ENCODE results near the gene CDK4. TPM values are rescaled to one million over a fixed set of nuclear protein-coding genes. Genes with fewer than 3 reads are reported as not detected.

The CDK4 gene
- polyA plus RNA-seq, 1 donor (not counting 4 experiments of a cell fraction or from before 2014, with no cell fraction given) = 146 TPM

- Histone ChIP-seq H3K27me3 (ENCODE audit: control insufficient read depth, extremely low read depth, insufficient read depth, low read length) (peaks cover 45% of the 10 kb centered on the region), H3K9me3 (ENCODE audit: control insufficient read depth, low read depth, low read length) (no peaks in the 10 kb centered on the region), H3K27ac (ENCODE audit: control insufficient read depth, insufficient read depth, low read length) (no peak overlapping the region), H3K9ac (ENCODE audit: control insufficient read depth, extremely low read depth, insufficient read depth, low read length) (no peak overlapping the region), H3K9me1 (ENCODE audit: control insufficient read depth, extremely low read depth, insufficient read depth, low read length) (no peaks in the 10 kb centered on the region), H3K4me2 (ENCODE audit: control insufficient read depth, extremely low read depth, insufficient read depth, low read depth, low read length) (no peak overlapping the region), H3K79me2 (ENCODE audit: control insufficient read depth, insufficient read depth, low read length) (peaks cover 9% of the 10 kb centered on the region), H4K20me1 (ENCODE audit: control insufficient read depth, extremely low read depth, insufficient read depth, low read length) (no peaks in the 10 kb centered on the region), H2AFZ (ENCODE audit: control insufficient read depth, low read length) (no peak overlapping the region), H3K4me3 (ENCODE audit: control insufficient read depth in 2 of 3, extremely low read depth in 1 of 3, insufficient read depth in 2 of 3, low read depth in 1 of 3, low read length in 3 of 3) (no peak overlapping the region), H3K36me3 (ENCODE audit: control insufficient read depth in 2 of 2, extremely low read depth in 1 of 2, insufficient read depth in 2 of 2, low read length in 2 of 2) (no peaks in the 10 kb centered on the region), H3K4me1 (ENCODE audit: control insufficient read depth, extremely low read depth, insufficient read depth, low read length) (peaks cover 20% of the 10 kb centered on the region)
- dilution Hi-C loops (cut with MboI; ENCODE audit: extremely low pct_ligation_motif_present, low sequenced_read_pairs) = loop anchor here (25.0 kb wide), 1 partner anchor 154 kb away; the partner anchor contains the start of gene PIP4K2C
- no peak for FAIRE-seq
- TF ChIP-seq, protein P1, sequence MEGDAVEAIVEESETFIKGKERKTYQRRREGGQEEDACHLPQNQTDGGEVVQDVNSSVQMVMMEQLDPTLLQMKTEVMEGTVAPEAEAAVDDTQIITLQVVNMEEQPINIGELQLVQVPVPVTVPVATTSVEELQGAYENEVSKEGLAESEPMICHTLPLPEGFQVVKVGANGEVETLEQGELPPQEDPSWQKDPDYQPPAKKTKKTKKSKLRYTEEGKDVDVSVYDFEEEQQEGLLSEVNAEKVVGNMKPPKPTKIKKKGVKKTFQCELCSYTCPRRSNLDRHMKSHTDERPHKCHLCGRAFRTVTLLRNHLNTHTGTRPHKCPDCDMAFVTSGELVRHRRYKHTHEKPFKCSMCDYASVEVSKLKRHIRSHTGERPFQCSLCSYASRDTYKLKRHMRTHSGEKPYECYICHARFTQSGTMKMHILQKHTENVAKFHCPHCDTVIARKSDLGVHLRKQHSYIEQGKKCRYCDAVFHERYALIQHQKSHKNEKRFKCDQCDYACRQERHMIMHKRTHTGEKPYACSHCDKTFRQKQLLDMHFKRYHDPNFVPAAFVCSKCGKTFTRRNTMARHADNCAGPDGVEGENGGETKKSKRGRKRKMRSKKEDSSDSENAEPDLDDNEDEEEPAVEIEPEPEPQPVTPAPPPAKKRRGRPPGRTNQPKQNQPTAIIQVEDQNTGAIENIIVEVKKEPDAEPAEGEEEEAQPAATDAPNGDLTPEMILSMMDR (optimal IDR thresholded peaks at IDR 0.05 in 1 of 3, IDR thresholded peaks at IDR 0.05 in 1 of 3, conservative IDR thresholded peaks at IDR 0.05 in 1 of 3; ENCODE audit: extremely low read depth in 1 of 3, insufficient read depth in 2 of 3, low read length in 3 of 3) = no peak
- TF ChIP-seq EZH2 (IDR thresholded peaks at IDR 0.05; ENCODE audit: low read length) = no peak
- DNase-seq (ENCODE audit: low read depth, low spot score) = no peak
These were observed 11.3 kb downstream of the CDK4 start for GRCh38 chr12:57740656-57741412.

GRCh38 chr12:57739914-57740538 lies 12.1 kb downstream of the CDK4 start:
- dilution Hi-C loops (cut with MboI; ENCODE audit: extremely low pct_ligation_motif_present, low sequenced_read_pairs) = loop anchor here (25.0 kb wide), 1 partner anchor 153 kb away; the partner anchor contains the start of gene PIP4K2C
- FAIRE-seq = no peak
- Histone ChIP-seq H3K79me2 (ENCODE audit: control insufficient read depth, insufficient read depth, low read length) (peaks cover 2% of the 10 kb centered on the region), H2AFZ (ENCODE audit: control insufficient read depth, low read length) (no peak overlapping the region), H3K9me1 (ENCODE audit: control insufficient read depth, extremely low read depth, insufficient read depth, low read length) (no peaks in the 10 kb centered on the region), H4K20me1 (ENCODE audit: control insufficient read depth, extremely low read depth, insufficient read depth, low read length) (no peaks in the 10 kb centered on the region), H3K27me3 (ENCODE audit: control insufficient read depth, extremely low read depth, insufficient read depth, low read length) (peaks cover 53% of the 10 kb centered on the region), H3K36me3 (ENCODE audit: control insufficient read depth in 2 of 2, extremely low read depth in 1 of 2, insufficient read depth in 2 of 2, low read length in 2 of 2) (no peaks in the 10 kb centered on the region), H3K27ac (ENCODE audit: control insufficient read depth, insufficient read depth, low read length) (no peak overlapping the region), H3K4me1 (ENCODE audit: control insufficient read depth, extremely low read depth, insufficient read depth, low read length) (peaks cover 16% of the 10 kb centered on the region), H3K9ac (ENCODE audit: control insufficient read depth, extremely low read depth, insufficient read depth, low read length) (no peak overlapping the region), H3K9me3 (ENCODE audit: control insufficient read depth, low read depth, low read length) (no peaks in the 10 kb centered on the region), H3K4me2 (ENCODE audit: control insufficient read depth, extremely low read depth, insufficient read depth, low read depth, low read length) (no peak overlapping the region), H3K4me3 (ENCODE audit: control insufficient read depth in 2 of 3, extremely low read depth in 1 of 3, insufficient read depth in 2 of 3, low read depth in 1 of 3, low read length in 3 of 3) (no peak overlapping the region)
- TF ChIP-seq, protein P1 (optimal IDR thresholded peaks at IDR 0.05 in 1 of 3, IDR thresholded peaks at IDR 0.05 in 1 of 3, conservative IDR thresholded peaks at IDR 0.05 in 1 of 3; ENCODE audit: extremely low read depth in 1 of 3, insufficient read depth in 2 of 3, low read length in 3 of 3) = no peak
- TF ChIP-seq EZH2 (IDR thresholded peaks at IDR 0.05; ENCODE audit: low read length) = no peak
- no peak for DNase-seq (ENCODE audit: low read depth, low spot score)
